K562 (cell line): ENCODE data around the gene TEX53. TPM values are rescaled to one million over a fixed set of nuclear protein-coding genes. Genes with fewer than 3 reads are reported as not detected.
A peak's percentile ranks its signal among the peaks of the same experiment; 100 is the strongest.

Experiments used
- CBX1 ChIP-seq: sonication (generic); IDR thresholded peaks from 2 replicates; pipeline ENCODE4 v1.6.1; 2016; ENCODE audit warnings: antibody characterized with exemption, low read depth, mild to moderate bottlenecking
- CREBBP ChIP-seq: IDR thresholded peaks from one replicate; pipeline ENCODE4 v1.6.1; 2012; ENCODE audit warnings: low read depth, mild to moderate bottlenecking, control low read depth, inconsistent platforms, low read length
- CREM ChIP-seq: IDR thresholded peaks from 2 replicates; pipeline ENCODE4 v1.6.1; 2014; ENCODE audit warnings: antibody characterized with exemption, low read depth
- CTBP1 ChIP-seq: fragments of 450-650 bp; IDR thresholded peaks from 2 replicates; pipeline ENCODE4 v1.6.1; 2016; ENCODE audit warnings: borderline replicate concordance
- DACH1 ChIP-seq: fragments of 450-650 bp; IDR thresholded peaks from 2 replicates; pipeline ENCODE4 v1.6.1; 2018; ENCODE audit not compliant: partially characterized antibody
- ESRRA ChIP-seq: fragments of 450-650 bp; IDR thresholded peaks from 2 replicates; pipeline ENCODE4 v1.6.1; 2014; ENCODE audit warnings: low read depth, mild to moderate bottlenecking, moderate library complexity, borderline replicate concordance
- GABPB1 ChIP-seq: sonication (generic); formaldehyde crosslinking; IDR thresholded peaks from 2 replicates; pipeline ENCODE4 v1.8.0; 2022; ENCODE audit warnings: mild to moderate bottlenecking, missing genetic modification reagents
- MEF2A ChIP-seq: IDR thresholded peaks from 2 replicates; pipeline ENCODE4 v1.6.1; 2011; ENCODE audit warnings: low read depth, mild to moderate bottlenecking, low read length, moderate library complexity; ENCODE audit not compliant: control insufficient read depth
- MTA2 ChIP-seq: fragments of 450-650 bp; IDR thresholded peaks from 2 replicates; pipeline ENCODE4 v1.6.1; 2016; ENCODE audit warnings: low read depth
- POLR2AphosphoS5 ChIP-seq: IDR thresholded peaks from 2 replicates; pipeline ENCODE4 v1.6.1; 2011; ENCODE audit warnings: mild to moderate bottlenecking, low read depth, low read length, moderate library complexity; ENCODE audit not compliant: control insufficient read depth, insufficient read depth
- SOX6 ChIP-seq: fragments of 450-650 bp; IDR thresholded peaks from 2 replicates; pipeline ENCODE4 v1.6.1; 2014; ENCODE audit warnings: mild to moderate bottlenecking
- TFAP4 ChIP-seq: sonication (generic); formaldehyde crosslinking; IDR thresholded peaks from 2 replicates; pipeline ENCODE4 v1.8.0; 2022; ENCODE audit warnings: missing genetic modification reagents, mild to moderate bottlenecking, moderate library complexity, borderline replicate concordance
- TRIM28 ChIP-seq: fragments of 450-650 bp; IDR thresholded peaks from 2 replicates; pipeline ENCODE4 v1.6.1; 2017
- ZBTB7A ChIP-seq: IDR thresholded peaks from 2 replicates; pipeline ENCODE4 v1.6.1; 2011; ENCODE audit warnings: low read depth, mild to moderate bottlenecking, low read length, moderate library complexity, borderline replicate concordance; ENCODE audit not compliant: control insufficient read depth
- ZNF592 ChIP-seq: fragments of 450-650 bp; IDR thresholded peaks from 2 replicates; pipeline ENCODE4 v1.6.1; 2017; ENCODE audit warnings: antibody characterized with exemption, mild to moderate bottlenecking
- polyA plus RNA-seq, 8 experiments: library from polyadenylated mRNA; depleted of rRNA in 4 of 8; stranded (reverse) in 5 of 8; unstranded in 3 of 8; fragments of >200 nt; fragmentation: Nextera tagmentation in 2 of 8; fragmentation: Illumina TruSeq in 1 of 8; extraction: Ambion mirVana in 2 of 8; extraction: Trizol in 1 of 8; gene quantifications; 2 replicates each; pipeline versions ENCODE4 v1.2.1 to v1.2.3, GENCODE V29; 2011 to 2014; ENCODE audit warnings: inconsistent platforms in 1 of 8, missing spikeins in 1 of 8
- total RNA-seq, 7 experiments: library from RNA; depleted of rRNA in 6 of 7; stranded (reverse); fragments of >200 nt in 6 of 7; fragmentation: Illumina TruSeq in 2 of 7; extraction: Trizol in 2 of 7; gene quantifications; 2 replicates each; pipeline versions ENCODE4 v1.2.1 to v1.2.3, GENCODE V29; 2011 to 2021; ENCODE audit warnings: low replicate concordance in 1 of 7
- TF ChIP-seq, protein P1 (sequence below): sonication (generic); formaldehyde crosslinking; IDR thresholded peaks from 2 replicates; pipeline ENCODE4 v1.8.0; 2023; ENCODE audit warnings: mild to moderate bottlenecking, missing genetic modification reagents
- TF ChIP-seq, protein P2 (sequence below), 2 experiments: fragments of 250-450 bp in 1 of 2; fragments of 450-650 bp in 1 of 2; sonication (Bioruptor Pico) in 1 of 2; IDR thresholded peaks; 2 replicates each; pipeline versions ENCODE4 v1.6.1 to v1.8.0; 2016 to 2021; ENCODE audit warnings: mild to moderate bottlenecking in 2 of 2, moderate library complexity in 2 of 2, missing compliant biosample characterization in 1 of 2, missing genetic modification characterization in 1 of 2

Gene TEX53
- total and polyA plus RNA-seq, 9 of the 15 experiments (the other 6 are each of a cell fraction or from before 2014, with no cell fraction given) = not detected

DNA sequence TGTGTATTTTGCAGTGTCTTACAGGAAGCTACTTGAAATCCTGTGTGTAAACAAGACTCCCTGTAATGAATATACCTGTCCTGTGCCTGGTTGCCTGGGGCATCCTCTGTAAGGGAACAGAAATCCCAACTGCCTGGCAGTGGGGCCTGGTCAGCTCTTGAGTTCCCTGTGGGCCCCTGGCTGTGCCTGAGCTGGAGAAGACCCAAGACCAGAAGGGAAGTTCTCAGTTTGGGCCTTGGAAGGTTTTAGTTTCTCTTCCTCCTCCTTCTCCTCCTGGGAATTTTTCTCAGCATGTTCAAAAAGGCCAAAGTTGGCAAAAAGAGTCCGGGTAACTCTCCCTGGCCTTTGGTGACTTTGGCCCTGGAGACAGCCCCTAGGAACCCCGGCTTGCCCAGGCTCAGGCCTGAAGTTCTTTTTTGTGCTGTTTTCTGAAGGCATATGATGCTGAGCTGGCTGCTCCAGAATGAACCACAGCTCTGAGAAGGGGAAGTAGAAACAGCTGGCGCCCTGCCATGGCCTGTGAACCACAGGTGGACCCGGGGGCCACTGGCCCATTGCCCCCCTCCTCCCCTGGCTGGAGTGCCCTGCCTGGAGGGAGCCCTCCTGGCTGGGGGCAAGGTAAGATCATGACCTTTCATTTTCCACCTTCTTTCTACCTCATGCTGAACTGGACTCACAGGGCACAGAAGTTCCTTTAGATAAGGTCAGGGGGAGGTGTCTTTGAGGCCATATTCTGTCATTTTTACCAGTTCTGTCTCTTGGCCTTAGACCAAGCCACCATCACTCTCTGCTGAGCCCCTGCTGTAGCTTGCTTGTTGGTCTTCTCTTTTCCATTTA is 40.7 kb downstream of the TEX53 start (continued):
- TF ChIP-seq, protein P1, sequence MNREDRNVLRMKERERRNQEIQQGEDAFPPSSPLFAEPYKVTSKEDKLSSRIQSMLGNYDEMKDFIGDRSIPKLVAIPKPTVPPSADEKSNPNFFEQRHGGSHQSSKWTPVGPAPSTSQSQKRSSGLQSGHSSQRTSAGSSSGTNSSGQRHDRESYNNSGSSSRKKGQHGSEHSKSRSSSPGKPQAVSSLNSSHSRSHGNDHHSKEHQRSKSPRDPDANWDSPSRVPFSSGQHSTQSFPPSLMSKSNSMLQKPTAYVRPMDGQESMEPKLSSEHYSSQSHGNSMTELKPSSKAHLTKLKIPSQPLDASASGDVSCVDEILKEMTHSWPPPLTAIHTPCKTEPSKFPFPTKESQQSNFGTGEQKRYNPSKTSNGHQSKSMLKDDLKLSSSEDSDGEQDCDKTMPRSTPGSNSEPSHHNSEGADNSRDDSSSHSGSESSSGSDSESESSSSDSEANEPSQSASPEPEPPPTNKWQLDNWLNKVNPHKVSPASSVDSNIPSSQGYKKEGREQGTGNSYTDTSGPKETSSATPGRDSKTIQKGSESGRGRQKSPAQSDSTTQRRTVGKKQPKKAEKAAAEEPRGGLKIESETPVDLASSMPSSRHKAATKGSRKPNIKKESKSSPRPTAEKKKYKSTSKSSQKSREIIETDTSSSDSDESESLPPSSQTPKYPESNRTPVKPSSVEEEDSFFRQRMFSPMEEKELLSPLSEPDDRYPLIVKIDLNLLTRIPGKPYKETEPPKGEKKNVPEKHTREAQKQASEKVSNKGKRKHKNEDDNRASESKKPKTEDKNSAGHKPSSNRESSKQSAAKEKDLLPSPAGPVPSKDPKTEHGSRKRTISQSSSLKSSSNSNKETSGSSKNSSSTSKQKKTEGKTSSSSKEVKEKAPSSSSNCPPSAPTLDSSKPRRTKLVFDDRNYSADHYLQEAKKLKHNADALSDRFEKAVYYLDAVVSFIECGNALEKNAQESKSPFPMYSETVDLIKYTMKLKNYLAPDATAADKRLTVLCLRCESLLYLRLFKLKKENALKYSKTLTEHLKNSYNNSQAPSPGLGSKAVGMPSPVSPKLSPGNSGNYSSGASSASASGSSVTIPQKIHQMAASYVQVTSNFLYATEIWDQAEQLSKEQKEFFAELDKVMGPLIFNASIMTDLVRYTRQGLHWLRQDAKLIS = no peak
- no peak for TF ChIP-seq MEF2A
- TF ChIP-seq ZNF592 = peak; percentile 63; the same call in 1 of the 2 replicates
- peak; percentile 39; the same call in 1 of the 2 replicates for TF ChIP-seq CTBP1
- TF ChIP-seq GABPB1 (CRISPR knock-in tag) = 0 out of 2 replicates have a peak, but pooled peaks have one; percentile 23
- TF ChIP-seq ZBTB7A = peak; percentile 67; the same call in 1 of the 2 replicates
- peak; percentile 47; the same call in 1 of the 2 replicates for TF ChIP-seq POLR2AphosphoS5
- TF ChIP-seq, protein P2, sequence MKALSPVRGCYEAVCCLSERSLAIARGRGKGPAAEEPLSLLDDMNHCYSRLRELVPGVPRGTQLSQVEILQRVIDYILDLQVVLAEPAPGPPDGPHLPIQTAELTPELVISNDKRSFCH (CRISPR knock-in tag; IDR thresholded peaks at IDR 0.05) = no peak
- TF ChIP-seq, protein P2 (tag; IDR thresholded peaks at IDR 0.05) = peak; percentile 69; the same call in 1 of the 2 replicates
- TF ChIP-seq TFAP4 (CRISPR knock-in tag) = peak; percentile 68; the same call in 1 of the 2 replicates
- no peak for TF ChIP-seq CREM
- TF ChIP-seq CBX1 = peak; percentile 91; the same call in 1 of the 2 replicates
- TF ChIP-seq DACH1 = no peak
- TF ChIP-seq SOX6 = 0 out of 2 replicates have a peak, but pooled peaks have one; percentile 17
- no peak for TF ChIP-seq CREBBP
- 0 out of 2 replicates have a peak, but pooled peaks have one; percentile 38 for TF ChIP-seq MTA2
- peak; percentile 59; the same call in 1 of the 2 replicates for TF ChIP-seq TRIM28
- peak; percentile 40; the same call in 1 of the 2 replicates for TF ChIP-seq ESRRA
